GM15510 (cell line): ENCODE measurements around the gene LRIG1.

ENCODE experiments used
- POLR2A ChIP-seq: IDR thresholded peaks from 3 replicates; pipeline ENCODE4 v1.6.1; 2011; ENCODE audit warnings: borderline replicate concordance; ENCODE audit not compliant: insufficient read length; ENCODE audit errors: extremely low read depth

LRIG1 gene

GRCh38 chr3:66500576-66501482, at the start of gene LRIG1:
Gene LRIG1, minus strand, starts transcription at chr3:66501022. Its CDS starts 615 bp downstream, at chr3:66500407.
- peak; percentile 49 for TF ChIP-seq POLR2A

GRCh38 chr3:66544619-66545429, 44.0 kb upstream of the LRIG1 start:
- no peak for TF ChIP-seq POLR2A

GRCh38 chr3:66542153-66542552, 41.3 kb upstream of the LRIG1 start:
- no peak for TF ChIP-seq POLR2A

- no peak for TF ChIP-seq POLR2A
Observed at GRCh38 chr3:66539466-66539989, 38.7 kb upstream of the LRIG1 start.

- TF ChIP-seq POLR2A: no peak
Observed at GRCh38 chr3:66538390-66538789, 37.6 kb upstream of the LRIG1 start.

- TF ChIP-seq POLR2A: no peak
Observed at GRCh38 chr3:66537735-66538134, 36.9 kb upstream of the LRIG1 start.

GRCh38 chr3:66536791-66537190, 36.0 kb upstream of the LRIG1 start:
- no peak for TF ChIP-seq POLR2A

GRCh38 chr3:66534304-66534845, 33.6 kb upstream of the LRIG1 start:
- no peak for TF ChIP-seq POLR2A

- TF ChIP-seq POLR2A: no peak
Observed at GRCh38 chr3:66532613-66533012, 31.8 kb upstream of the LRIG1 start.

GRCh38 chr3:66532160-66532587, 31.4 kb upstream of the LRIG1 start:
- no peak for TF ChIP-seq POLR2A

GRCh38 chr3:66531256-66531655, 30.4 kb upstream of the LRIG1 start:
- no peak for TF ChIP-seq POLR2A

GRCh38 chr3:66527246-66527645, 26.4 kb upstream of the LRIG1 start:
- no peak for TF ChIP-seq POLR2A

- TF ChIP-seq POLR2A: no peak
Observed at GRCh38 chr3:66525771-66526170, 24.9 kb upstream of the LRIG1 start.

GRCh38 chr3:66520724-66521123, 19.9 kb upstream of the LRIG1 start:
- TF ChIP-seq POLR2A: no peak

GRCh38 chr3:66518644-66519043, 17.8 kb upstream of the LRIG1 start:
- no peak for TF ChIP-seq POLR2A
